22Rv1 (cell line): Measurements from ENCODE around the gene NAA40.

Source experiments
- H3K27ac ChIP-seq: fragments of 450-650 bp; 2 replicates; pipeline ENCODE4 v1.5.1; 2017
- ZFX ChIP-seq: fragments of 450-650 bp; IDR thresholded peaks from 2 replicates; pipeline ENCODE4 v1.6.1; 2017; ENCODE audit warnings: antibody characterized with exemption, borderline replicate concordance
- TF ChIP-seq, protein P1 (sequence below): fragments of 450-650 bp; IDR thresholded peaks from 2 replicates; pipeline ENCODE4 v1.5.1; 2017; ENCODE audit warnings: mild to moderate bottlenecking

NAA40 gene

DNA sequence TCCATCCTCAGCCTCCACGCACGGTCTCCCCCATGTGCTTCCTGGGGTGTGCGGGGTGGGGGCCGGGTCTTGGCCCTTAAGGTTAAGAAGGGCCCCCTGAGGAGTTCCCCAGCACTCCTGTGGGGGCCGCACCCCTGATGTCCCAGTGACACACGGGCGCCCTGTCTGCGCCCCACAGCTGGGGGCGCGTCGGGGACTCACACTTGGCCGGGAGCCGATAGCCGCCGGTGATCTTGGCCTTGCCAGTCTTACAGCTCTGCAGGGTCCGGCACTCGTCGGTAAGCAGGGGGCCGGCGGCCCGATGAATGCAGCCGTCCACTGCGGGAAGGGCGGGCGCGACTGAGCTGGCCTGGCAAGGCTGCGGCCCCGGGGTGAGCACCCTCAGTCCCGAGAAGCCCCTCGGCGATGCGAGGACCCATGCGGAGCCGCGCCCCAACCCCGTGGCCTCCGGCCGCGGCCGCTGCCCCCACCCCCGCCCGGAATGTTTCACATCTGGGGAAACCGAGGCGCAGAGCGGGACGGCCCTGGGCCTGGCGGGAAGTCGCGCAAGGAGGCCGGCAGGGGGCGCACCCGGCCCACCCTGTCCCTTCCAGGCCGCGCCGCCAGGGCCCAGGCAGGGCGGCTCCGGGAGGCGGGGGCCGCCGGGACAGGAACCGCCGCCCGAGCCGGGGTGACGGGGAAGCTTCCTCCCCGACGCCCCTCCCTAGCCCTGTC, 61.4 kb downstream of the NAA40 start:
- H3K27ac ChIP-seq, result peak overlapping the region; percentile 71
- TF ChIP-seq ZFX, result no peak
- TF ChIP-seq, protein P1, sequence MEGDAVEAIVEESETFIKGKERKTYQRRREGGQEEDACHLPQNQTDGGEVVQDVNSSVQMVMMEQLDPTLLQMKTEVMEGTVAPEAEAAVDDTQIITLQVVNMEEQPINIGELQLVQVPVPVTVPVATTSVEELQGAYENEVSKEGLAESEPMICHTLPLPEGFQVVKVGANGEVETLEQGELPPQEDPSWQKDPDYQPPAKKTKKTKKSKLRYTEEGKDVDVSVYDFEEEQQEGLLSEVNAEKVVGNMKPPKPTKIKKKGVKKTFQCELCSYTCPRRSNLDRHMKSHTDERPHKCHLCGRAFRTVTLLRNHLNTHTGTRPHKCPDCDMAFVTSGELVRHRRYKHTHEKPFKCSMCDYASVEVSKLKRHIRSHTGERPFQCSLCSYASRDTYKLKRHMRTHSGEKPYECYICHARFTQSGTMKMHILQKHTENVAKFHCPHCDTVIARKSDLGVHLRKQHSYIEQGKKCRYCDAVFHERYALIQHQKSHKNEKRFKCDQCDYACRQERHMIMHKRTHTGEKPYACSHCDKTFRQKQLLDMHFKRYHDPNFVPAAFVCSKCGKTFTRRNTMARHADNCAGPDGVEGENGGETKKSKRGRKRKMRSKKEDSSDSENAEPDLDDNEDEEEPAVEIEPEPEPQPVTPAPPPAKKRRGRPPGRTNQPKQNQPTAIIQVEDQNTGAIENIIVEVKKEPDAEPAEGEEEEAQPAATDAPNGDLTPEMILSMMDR, result peak; percentile 94

DNA sequence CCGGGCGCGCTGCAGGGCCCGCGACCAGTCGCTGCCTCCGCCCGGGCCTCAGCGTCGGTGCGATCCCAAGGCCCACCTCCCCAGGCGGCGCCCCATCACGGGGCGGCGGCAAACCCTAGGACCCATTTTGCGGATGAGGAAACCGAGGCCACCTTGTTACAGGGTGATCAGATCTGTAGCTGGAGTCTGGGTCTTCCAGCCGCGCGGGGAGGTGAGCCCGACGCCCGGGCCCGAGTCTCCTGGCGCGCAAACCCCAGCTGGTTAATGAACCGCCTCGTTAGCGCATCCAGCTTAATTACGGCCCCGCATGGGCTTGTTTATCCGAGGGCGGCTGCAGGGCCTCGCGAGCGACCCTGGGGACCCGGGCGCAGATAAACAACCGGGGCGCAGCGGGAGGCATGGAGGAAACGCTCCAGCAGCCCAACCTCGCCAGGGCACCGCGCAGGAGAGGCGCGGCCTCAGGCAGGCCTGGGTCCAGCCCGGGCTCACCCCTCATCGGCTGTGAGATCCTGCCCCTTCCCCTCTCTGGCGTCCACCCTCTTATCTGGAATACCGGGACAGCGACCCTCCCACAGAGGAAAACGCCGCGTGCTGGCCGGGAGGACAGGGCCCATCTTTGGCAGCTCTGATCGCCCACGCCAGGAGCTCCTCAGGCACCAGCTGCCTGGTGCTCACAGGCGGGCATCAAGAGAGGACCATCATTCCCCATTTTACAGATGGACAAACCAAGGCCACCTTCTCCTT, 62.1 kb downstream of the NAA40 start:
- TF ChIP-seq ZFX, result no peak
- TF ChIP-seq, protein P1, result peak; percentile 59
- H3K27ac ChIP-seq, result peak overlapping the region; percentile 71; the same call in 1 of the 2 replicates

DNA sequence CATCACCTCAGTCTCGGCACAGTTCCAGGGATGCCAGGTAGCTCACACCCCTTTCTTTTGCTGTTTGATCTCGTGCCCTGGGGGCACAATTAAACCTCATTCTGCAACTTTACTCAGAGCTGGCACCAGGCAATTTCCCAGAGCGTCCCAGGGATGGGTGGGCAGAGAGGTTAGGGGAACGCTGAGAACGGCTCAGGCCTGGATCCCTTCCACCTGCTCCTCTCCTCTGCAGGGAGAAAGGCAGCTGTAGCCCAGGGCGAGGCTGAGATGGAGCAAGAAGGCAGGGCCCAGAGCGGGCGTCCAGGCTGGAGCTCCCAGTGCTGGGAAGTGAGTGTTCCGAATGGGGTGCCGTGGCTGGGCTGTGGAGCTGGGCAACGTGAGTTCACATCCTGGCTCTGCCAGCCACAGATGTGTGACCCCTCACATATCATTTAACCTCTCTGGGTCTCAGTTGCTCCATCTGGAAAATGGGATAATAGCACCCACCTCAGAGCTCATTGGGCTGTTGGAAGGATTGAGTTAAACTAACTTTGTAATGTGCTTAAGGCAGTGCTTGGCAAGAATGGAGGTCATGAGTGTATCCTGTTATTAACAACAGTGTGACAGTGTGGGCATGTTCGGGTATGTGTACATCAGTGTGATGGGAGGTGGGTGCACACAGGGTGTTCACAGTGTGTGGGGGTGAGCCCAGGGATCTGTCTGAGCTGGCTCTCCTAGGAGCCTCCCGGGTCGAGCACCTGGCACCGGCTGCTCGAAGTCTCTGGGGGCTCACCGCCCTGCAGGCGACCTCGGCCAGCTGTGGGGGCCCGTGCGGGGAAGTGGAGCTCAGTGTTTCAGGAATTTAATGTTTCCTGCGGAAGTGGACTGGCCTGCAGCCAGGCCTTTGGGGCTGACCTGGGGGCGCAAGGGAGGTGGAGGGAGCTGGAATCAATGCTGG, 63.0 kb downstream of the NAA40 start:
- TF ChIP-seq ZFX, result no peak
- TF ChIP-seq, protein P1, result no peak
- H3K27ac ChIP-seq, result 0 out of 2 replicates have a peak overlapping the region, but pooled peaks have one; percentile 5

DNA sequence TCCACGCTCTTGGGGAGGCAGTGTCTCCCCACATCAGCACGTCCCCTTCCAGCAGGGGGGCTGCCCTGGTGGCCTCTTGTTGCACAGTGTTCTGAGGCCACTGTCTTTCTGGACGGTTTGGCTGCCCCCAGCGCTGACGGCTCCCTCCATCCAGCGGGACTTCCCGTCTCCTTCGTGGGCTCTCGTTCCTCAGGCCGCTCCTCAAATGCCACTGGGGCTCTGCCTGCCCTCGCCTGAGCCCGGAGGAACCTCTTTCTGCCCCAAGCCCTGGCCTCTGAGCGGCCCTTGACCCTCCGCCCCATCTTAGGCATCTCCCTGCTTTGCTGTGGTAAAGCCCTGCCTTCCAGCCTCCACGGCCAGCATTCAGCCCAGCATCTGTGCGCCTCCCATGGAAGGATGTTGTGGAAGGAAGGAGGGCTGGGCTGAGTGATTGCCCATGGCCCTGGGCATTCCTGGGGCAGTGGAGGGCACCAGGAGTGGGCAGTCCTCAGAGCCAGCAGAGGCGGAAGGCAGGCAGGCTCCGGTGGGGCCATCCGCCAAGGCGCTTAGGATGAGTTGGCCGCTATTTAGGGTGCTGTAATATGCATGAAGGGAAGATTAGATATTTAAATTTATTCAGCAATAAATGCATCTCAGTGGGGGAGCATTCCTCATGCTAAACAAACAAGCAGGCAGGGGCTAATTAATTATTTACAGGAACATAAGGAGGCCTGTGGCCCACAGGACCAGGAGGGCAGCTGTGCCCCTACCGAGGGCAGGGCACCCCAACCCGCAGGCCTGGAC, 65.2 kb downstream of the NAA40 start:
- peak overlapping the region; percentile 61 for H3K27ac ChIP-seq
- TF ChIP-seq, protein P1, result no peak
- no peak for TF ChIP-seq ZFX

DNA sequence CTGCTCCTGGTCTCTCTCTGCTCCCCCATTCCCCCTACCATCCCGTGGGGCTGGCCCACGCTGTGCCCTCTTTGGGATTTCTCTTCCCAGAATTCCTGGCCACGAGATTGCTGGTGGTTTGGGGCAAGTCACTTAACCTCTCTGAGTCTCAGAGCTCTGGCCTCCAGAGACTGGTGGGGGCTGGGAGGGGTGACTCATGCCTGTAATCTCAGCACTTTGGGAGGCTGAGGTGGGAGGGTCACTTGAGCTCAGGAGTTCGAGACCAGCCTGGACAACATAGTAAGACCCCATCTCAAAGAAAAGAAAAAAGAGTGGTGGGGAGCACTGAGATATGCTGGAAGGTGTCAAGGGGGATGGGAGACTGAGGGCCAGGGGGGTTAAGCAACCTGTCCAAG, 65.8 kb downstream of the NAA40 start:
- no peak for TF ChIP-seq ZFX
- TF ChIP-seq, protein P1, result no peak
- peak overlapping the region; percentile 61 for H3K27ac ChIP-seq

DNA sequence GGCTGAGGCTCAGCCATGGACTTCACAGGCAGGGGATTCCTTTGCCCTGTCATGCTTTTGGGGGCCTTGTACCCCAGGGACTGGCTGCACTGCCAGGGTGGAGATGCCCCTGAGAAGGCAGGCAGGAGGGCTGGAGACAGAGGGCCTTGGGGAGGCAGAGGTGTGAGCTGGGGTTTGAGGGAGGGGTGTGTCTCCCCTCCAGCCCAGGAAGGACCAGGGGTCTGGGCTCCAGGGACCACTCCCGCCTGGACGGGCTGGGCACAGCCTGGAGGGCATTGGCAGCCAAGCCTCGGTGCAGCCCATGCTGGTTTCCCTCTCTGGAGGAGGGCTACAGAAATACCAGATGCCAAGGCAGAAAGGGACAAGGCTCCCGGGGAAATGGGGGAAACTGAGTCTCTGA, 66.9 kb downstream of the NAA40 start:
- TF ChIP-seq ZFX, result no peak
- TF ChIP-seq, protein P1, result no peak
- peak overlapping the region; percentile 94; the same call in 1 of the 2 replicates for H3K27ac ChIP-seq
